Neural progenitor cell (in vitro differentiated cells): ENCODE measurements around the gene TSHZ3.

Experiments used
- CTCF ChIP-seq: fragments of 200-600 bp; sonication (generic); IDR thresholded peaks from 2 replicates; pipeline ENCODE4 v1.5.1; 2017; ENCODE audit warnings: antibody characterized with exemption, mild to moderate bottlenecking
- EZH2 ChIP-seq: fragments of 200-600 bp; sonication (generic); IDR thresholded peaks from 2 replicates; pipeline ENCODE4 v1.6.1; 2017; ENCODE audit warnings: antibody characterized with exemption, mild to moderate bottlenecking, moderate library complexity

GRCh38 chr19:31370216-31370615, 21.0 kb upstream of the TSHZ3 start:
- TF ChIP-seq EZH2 (no peak), CTCF (no peak)
